ENCODE results near the gene KCTD7. TPM values are rescaled to one million over a fixed set of nuclear protein-coding genes. Genes with fewer than 3 reads are reported as not detected.
A peak's percentile ranks its signal among the peaks of the same experiment; 100 is the strongest.
"Not testable (repeated sequence)": the region's sequence is repeated elsewhere in the genome, so short reads cannot be mapped to it uniquely, and the experiment has no call there.

KCTD7 gene
- total RNA-seq (2014; rRNA removed): 5.5 and 7.4 TPM in 2 replicates
- Bru-seq, nascent RNA: percentile 77 among the genes with signal in this experiment
- BruChase-seq, experiment 1, labeled RNA remaining after a 6-hour chase: percentile 91 among the genes with signal in this experiment
- BruChase-seq, experiment 2, labeled RNA remaining after a 2-hour chase: percentile 88 among the genes with signal in this experiment
- long read RNA-seq, partial matches to known transcripts: 0 of 1 reads
- long read RNA-seq, other reads (novel, unspliced or antisense): 1 of 1 reads

DNA sequence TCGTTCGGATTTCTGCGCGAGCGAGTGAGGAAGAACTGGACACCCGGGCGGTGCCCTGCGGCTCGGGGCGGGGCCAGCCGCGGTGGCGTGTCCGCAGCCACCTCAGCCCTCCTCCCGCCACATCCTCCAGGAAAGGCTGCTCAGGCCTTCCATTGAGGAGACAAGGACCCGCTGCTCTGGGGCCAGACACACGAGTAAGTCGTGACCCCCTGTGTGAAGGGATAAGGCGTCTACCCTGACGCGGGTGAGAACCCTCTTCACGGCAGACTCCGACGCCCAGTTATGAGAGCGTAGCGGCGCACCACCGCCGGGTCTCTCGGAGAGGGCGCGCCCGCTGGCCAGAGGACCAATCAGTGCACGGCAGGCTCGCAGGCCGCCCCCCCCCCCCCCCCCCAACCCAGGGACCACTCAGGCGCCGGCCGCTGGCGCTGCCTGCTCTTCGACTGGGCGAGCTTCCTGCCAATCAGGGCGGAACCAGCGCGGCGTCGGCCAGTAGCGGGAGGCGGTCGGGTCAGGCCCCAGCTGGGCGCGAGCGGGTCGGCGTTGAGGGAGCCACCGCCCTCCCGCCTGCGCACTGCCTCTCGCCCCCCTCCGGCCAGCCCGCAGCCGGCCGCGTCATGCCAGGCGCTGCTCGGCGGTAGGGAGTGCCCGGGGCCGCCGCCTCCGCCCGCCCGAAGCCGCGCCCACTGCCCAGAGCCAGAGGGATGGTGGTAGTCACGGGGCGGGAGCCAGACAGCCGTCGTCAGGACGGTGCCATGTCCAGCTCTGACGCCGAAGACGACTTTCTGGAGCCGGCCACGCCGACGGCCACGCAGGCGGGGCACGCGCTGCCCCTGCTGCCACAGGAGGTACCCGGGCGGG is at the start of gene KCTD7:
Gene KCTD7 (plus strand): TSS at position 521 of the 861 bp plus-strand sequence. CDS start 184 bp downstream, at position 705.
- no peaks in the 10 kb centered on the region for H3F3A ChIP-seq (ENCODE audit: low read length, unreplicated experiment)
- peaks cover 8% of the 10 kb centered on the region; the same call in 1 of the 2 replicates for H3K4me1 ChIP-seq (ENCODE audit: insufficient read depth, low read length)
- H3K9me3 ChIP-seq (ENCODE audit: low read length): no peaks in the 10 kb centered on the region
- H3K4me3 ChIP-seq (ENCODE audit: low read length): peak within 1 kb of the TSS; percentile 80
- intact Hi-C loops (cut with micrococcal nuclease): loop anchor here (1.0 kb wide), 2 partner anchors 26 to 32 kb away; no protein-coding TSS in a partner anchor
- H3K9ac ChIP-seq (ENCODE audit: low read length): peak within 1 kb of the TSS; percentile 80
- peak; percentile 90 for ATAC-seq
- H3K27ac ChIP-seq (ENCODE audit: low read length): peak within 1 kb of the TSS; percentile 66
- H3K9me2 ChIP-seq (replicated peaks; ENCODE audit: low read length): no peaks in the 10 kb centered on the region
- CTCF ChIA-PET: no interaction called here
- no TSS peak for BruUV-seq (replicated peaks)
- no peaks in the 10 kb centered on the region for H4K20me1 ChIP-seq (ENCODE audit: low read length)
- TF ChIP-seq EZH2phosphoT487 (IDR thresholded peaks at IDR 0.05; ENCODE audit: borderline replicate concordance, low read length) (peak; percentile 59; the same call in 1 of the 2 replicates), EZH2 (IDR thresholded peaks at IDR 0.05; ENCODE audit: low read length, unreplicated experiment) (no peak)
- TF ChIP-seq, protein P1, sequence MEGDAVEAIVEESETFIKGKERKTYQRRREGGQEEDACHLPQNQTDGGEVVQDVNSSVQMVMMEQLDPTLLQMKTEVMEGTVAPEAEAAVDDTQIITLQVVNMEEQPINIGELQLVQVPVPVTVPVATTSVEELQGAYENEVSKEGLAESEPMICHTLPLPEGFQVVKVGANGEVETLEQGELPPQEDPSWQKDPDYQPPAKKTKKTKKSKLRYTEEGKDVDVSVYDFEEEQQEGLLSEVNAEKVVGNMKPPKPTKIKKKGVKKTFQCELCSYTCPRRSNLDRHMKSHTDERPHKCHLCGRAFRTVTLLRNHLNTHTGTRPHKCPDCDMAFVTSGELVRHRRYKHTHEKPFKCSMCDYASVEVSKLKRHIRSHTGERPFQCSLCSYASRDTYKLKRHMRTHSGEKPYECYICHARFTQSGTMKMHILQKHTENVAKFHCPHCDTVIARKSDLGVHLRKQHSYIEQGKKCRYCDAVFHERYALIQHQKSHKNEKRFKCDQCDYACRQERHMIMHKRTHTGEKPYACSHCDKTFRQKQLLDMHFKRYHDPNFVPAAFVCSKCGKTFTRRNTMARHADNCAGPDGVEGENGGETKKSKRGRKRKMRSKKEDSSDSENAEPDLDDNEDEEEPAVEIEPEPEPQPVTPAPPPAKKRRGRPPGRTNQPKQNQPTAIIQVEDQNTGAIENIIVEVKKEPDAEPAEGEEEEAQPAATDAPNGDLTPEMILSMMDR (conservative IDR thresholded peaks at IDR 0.05; ENCODE audit: low read depth, low read length): no peak
- no peaks in the 10 kb centered on the region for H3K79me2 ChIP-seq (ENCODE audit: low read length)
- no peaks in the 10 kb centered on the region for H3K36me3 ChIP-seq (ENCODE audit: low read depth, low read length)
- POLR2A ChIA-PET (ENCODE audit: unreplicated experiment): interaction anchor here (0.5 to 0.9 kb wide), 9 partner anchors 10 to 661 kb away, joined by 3 to 22 read pairs (median 6); partner anchors contain the start of gene SBDS
- peak within 1 kb of the TSS; percentile 72 for H2AFZ ChIP-seq (ENCODE audit: low read length)
- H3K4me2 ChIP-seq (ENCODE audit: low read length): peak within 1 kb of the TSS; percentile 93
- H3K27me3 ChIP-seq (ENCODE audit: low read length): no peaks in the 10 kb centered on the region
- peak; percentile 95 for DNase-seq

DNA sequence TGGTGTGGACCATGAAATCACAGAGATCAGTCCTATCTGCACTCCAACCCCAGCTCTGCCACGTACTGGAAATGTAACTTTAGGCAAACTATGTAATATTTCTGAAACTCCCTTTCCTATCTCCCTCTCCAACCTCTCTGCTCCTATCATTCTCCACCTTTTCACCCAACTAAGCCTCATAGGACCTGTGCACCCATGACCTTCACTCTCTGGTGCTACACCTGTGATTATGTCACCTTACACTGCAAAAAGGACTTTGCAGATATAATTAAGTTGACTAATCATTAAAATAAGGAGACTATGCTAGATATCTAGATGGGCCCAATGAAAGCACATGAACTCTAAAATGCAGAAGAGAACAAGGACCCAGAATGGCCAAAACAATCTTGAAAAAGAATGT is 48.3 kb upstream of the KCTD7 start:
- H3K9me3 ChIP-seq (ENCODE audit: low read length); intact Hi-C loops (cut with micrococcal nuclease); H3K4me1 ChIP-seq (ENCODE audit: insufficient read depth, low read length); ATAC-seq; CTCF ChIA-PET; H3F3A ChIP-seq (ENCODE audit: low read length, unreplicated experiment); BruUV-seq (replicated peaks); H3K9me2 ChIP-seq (replicated peaks; ENCODE audit: low read length); H3K4me3 ChIP-seq (ENCODE audit: low read length); H3K4me2 ChIP-seq (ENCODE audit: low read length); POLR2A ChIA-PET (ENCODE audit: unreplicated experiment); DNase-seq; H3K9ac ChIP-seq (ENCODE audit: low read length); H3K27me3 ChIP-seq (ENCODE audit: low read length); H2AFZ ChIP-seq (ENCODE audit: low read length); H3K27ac ChIP-seq (ENCODE audit: low read length): not testable (repeated sequence)
- Histone ChIP-seq H3K79me2 (ENCODE audit: low read length) (peaks cover 96% of the 10 kb centered on the region), H3K36me3 (ENCODE audit: low read depth, low read length) (peaks cover 15% of the 10 kb centered on the region; the same call in 1 of the 2 replicates), H4K20me1 (ENCODE audit: low read length) (peaks cover 16% of the 10 kb centered on the region)

GRCh38 chr7:66582816-66583489 is 45.7 kb upstream of the KCTD7 start:
- H3K9ac ChIP-seq (ENCODE audit: low read length); H3K36me3 ChIP-seq (ENCODE audit: low read depth, low read length); H3K9me2 ChIP-seq (replicated peaks; ENCODE audit: low read length); CTCF ChIA-PET; H3K4me2 ChIP-seq (ENCODE audit: low read length); intact Hi-C loops (cut with micrococcal nuclease); DNase-seq; H3K27ac ChIP-seq (ENCODE audit: low read length); ATAC-seq; H3K9me3 ChIP-seq (ENCODE audit: low read length); H3K27me3 ChIP-seq (ENCODE audit: low read length); BruUV-seq (replicated peaks); H3F3A ChIP-seq (ENCODE audit: low read length, unreplicated experiment); POLR2A ChIA-PET (ENCODE audit: unreplicated experiment); H3K4me1 ChIP-seq (ENCODE audit: insufficient read depth, low read length); H3K4me3 ChIP-seq (ENCODE audit: low read length); H2AFZ ChIP-seq (ENCODE audit: low read length): not testable (repeated sequence)
- Histone ChIP-seq H3K79me2 (ENCODE audit: low read length) (peaks cover 96% of the 10 kb centered on the region), H4K20me1 (ENCODE audit: low read length) (peaks cover 35% of the 10 kb centered on the region)
